OCI-LY1 (cell line): ENCODE measurements around the gene ANKRD39.

Experiments
- H2AFZ ChIP-seq: fragments of 200-600 bp; sonication (generic), shearing (Covaris generic); 2 replicates; pipeline ENCODE4 v1.6.0; 2014; ENCODE audit warnings: antibody characterized with exemption, mild to moderate bottlenecking, low read length
- H3F3A ChIP-seq: fragments of 200-600 bp; sonication (generic), shearing (Covaris generic); 2 replicates; pipeline ENCODE4 v1.6.0; 2014; ENCODE audit warnings: mild to moderate bottlenecking, antibody characterized with exemption, low read length, moderate library complexity; ENCODE audit not compliant: insufficient read depth
- H3K27ac ChIP-seq: fragments of 200-600 bp; sonication (generic); 2 replicates; pipeline ENCODE4 v1.5.1; 2014; ENCODE audit warnings: low read length, mixed run types, mild to moderate bottlenecking, low read depth; ENCODE audit not compliant: poor library complexity, severe bottlenecking
- H3K27me3 ChIP-seq: fragments of 200-600 bp; sonication (generic); 2 replicates; pipeline ENCODE4 v1.6.0; 2014; ENCODE audit warnings: antibody characterized with exemption, mild to moderate bottlenecking, low read length, moderate library complexity; ENCODE audit not compliant: insufficient read depth
- H3K36me3 ChIP-seq: fragments of 200-600 bp; sonication (generic); 2 replicates; pipeline ENCODE4 v1.6.1; 2014; ENCODE audit warnings: mild to moderate bottlenecking, antibody characterized with exemption, low read length, moderate library complexity, mixed read lengths; ENCODE audit not compliant: insufficient read depth
- H3K4me1 ChIP-seq: fragments of 200-600 bp; sonication (generic); 2 replicates; pipeline ENCODE4 v1.5.1; 2014; ENCODE audit warnings: mild to moderate bottlenecking, low read length, moderate library complexity; ENCODE audit not compliant: insufficient read depth, severe bottlenecking
- H3K4me2 ChIP-seq: fragments of 200-600 bp; sonication (generic), shearing (Covaris generic); 2 replicates; pipeline ENCODE4 v1.6.1; 2014; ENCODE audit warnings: low read length
- H3K4me3 ChIP-seq: fragments of 200-600 bp; sonication (generic); 2 replicates; pipeline ENCODE4 v1.5.1; 2014; ENCODE audit warnings: low read length, low read depth, mild to moderate bottlenecking, mixed read lengths; ENCODE audit not compliant: poor library complexity, severe bottlenecking
- H3K79me2 ChIP-seq: fragments of 200-600 bp; shearing (Covaris generic); 2 replicates; pipeline ENCODE4 v1.6.1; 2016; ENCODE audit warnings: mixed run types, low read length, mixed read lengths; ENCODE audit not compliant: insufficient read depth
- H3K9ac ChIP-seq: fragments of 200-600 bp; sonication (generic), shearing (Covaris generic); 2 replicates; pipeline ENCODE4 v1.6.1; 2014; ENCODE audit warnings: mild to moderate bottlenecking, low read length, mixed read lengths
- H3K9me2 ChIP-seq: fragments of 200-600 bp; sonication (generic), shearing (Covaris generic); 2 replicates; pipeline ENCODE4 v1.6.1; 2014; ENCODE audit warnings: low read depth, mild to moderate bottlenecking, low read length, mixed read lengths
- H3K9me3 ChIP-seq: fragments of 200-600 bp; shearing (Covaris generic); 2 replicates; pipeline ENCODE4 v1.6.1; 2014; ENCODE audit warnings: low read length, mixed read lengths
- H4K20me1 ChIP-seq: fragments of 200-600 bp; sonication (generic), shearing (Covaris generic); 2 replicates; pipeline ENCODE4 v1.6.0; 2016; ENCODE audit warnings: mild to moderate bottlenecking, low read length; ENCODE audit not compliant: insufficient read depth
- EZH2 ChIP-seq: fragments of 200-600 bp; sonication (generic), shearing (Covaris generic); IDR thresholded peaks from 2 replicates; pipeline ENCODE4 v1.8.0; 2017; ENCODE audit warnings: borderline replicate concordance, mixed run types, mild to moderate bottlenecking, antibody characterized with exemption, low read length, moderate library complexity, mixed read lengths
- TF ChIP-seq, protein P1 (sequence below): fragments of 200-600 bp; sonication (generic), shearing (Covaris generic); IDR thresholded peaks from 2 replicates; pipeline ENCODE4 v1.5.1; 2017; ENCODE audit warnings: mild to moderate bottlenecking, antibody characterized with exemption, low read length, moderate library complexity, mixed read lengths

ANKRD39 gene

DNA sequence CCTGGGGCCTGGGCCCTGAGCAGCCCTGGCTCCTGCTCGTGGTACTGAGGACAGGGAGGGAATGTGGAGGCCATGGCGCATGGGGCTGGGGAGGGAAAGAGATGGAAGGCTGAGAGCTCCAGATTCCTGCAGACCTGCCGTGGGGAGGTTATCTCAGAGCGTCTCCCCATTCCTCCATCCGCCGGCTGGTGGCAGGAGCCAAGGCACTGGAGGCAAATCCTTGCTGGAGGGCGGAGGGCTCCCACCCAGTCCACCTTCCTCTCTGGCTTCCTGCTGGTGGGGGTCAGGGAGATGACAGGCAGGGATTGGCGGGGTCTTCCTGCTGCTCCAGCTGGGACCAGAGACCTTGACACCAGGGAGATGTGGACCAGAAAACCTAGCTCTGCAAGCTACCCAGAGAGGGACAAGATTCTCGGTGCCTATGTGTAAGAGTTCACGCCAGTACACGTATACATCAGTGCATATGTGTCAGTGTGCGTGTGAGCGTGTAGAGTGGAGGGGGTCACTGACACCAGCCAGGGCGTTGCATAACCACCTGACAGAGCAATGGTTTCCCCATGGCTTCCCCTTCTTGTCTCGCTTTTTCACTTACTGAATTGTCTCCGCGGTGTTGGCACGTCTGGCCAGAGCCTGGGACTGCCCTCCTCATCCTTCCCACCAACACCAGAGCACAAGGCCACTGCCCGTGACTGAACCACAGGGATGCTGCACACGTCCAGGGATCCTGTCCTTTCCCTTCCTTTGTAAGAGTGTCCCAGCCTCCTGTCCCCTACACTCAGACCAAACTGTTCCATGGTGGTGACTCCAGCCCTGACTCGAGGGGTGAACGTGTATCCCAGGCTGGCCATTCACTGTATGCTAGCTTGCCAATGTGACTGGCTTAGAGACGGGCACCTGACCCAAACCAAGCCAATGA, 27.9 kb upstream of the ANKRD39 start:
- H3K79me2 ChIP-seq: no peaks in the 10 kb centered on the region
- no peak overlapping the region for H3K9ac ChIP-seq

DNA sequence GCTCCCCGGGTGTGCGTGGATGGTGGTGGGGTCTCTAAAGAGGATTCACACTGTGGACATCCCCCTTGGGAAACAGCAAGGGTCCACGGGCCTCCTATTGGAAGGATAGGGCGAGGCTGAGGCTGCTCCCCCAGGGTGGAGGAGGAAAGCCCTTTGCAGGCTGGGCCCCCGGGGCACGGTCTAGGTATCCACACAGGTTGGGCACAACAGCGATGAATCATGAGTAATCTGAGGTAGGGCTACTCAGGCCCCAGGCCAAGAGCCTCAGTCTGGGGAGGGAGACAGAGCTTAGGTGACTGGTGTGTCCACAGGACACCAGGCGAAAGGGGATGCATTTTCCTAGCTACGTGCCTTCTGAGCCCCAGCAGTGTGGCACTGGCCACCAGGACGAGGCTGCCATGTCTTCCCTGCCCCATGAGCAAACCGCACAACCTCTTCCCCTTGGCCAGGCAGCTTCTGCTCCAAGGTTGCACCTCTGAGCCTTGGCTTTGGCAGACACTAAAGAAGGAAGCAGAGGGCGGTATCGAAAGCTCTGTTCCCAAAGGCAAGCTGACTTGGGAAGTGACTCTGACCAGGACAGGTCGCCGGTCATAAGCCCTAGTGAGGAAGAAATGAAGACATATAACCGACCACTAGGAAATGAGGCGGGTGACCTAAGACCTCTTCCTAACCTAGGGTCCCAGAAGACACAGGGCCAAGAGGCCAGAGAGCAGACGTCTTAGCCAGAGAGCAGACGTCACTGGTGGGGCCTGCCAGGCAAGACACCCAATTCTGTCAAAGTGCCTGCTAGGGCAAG, 26.7 kb upstream of the ANKRD39 start:
- H3K27me3 ChIP-seq: no peaks in the 10 kb centered on the region
- H3K9ac ChIP-seq: no peak overlapping the region
- no peaks in the 10 kb centered on the region for H3K9me3 ChIP-seq
- no peak overlapping the region for H3K4me2 ChIP-seq
- no peaks in the 10 kb centered on the region for H3F3A ChIP-seq
- H3K9me2 ChIP-seq: no peaks in the 10 kb centered on the region
- no peak for TF ChIP-seq EZH2
- TF ChIP-seq, protein P1, sequence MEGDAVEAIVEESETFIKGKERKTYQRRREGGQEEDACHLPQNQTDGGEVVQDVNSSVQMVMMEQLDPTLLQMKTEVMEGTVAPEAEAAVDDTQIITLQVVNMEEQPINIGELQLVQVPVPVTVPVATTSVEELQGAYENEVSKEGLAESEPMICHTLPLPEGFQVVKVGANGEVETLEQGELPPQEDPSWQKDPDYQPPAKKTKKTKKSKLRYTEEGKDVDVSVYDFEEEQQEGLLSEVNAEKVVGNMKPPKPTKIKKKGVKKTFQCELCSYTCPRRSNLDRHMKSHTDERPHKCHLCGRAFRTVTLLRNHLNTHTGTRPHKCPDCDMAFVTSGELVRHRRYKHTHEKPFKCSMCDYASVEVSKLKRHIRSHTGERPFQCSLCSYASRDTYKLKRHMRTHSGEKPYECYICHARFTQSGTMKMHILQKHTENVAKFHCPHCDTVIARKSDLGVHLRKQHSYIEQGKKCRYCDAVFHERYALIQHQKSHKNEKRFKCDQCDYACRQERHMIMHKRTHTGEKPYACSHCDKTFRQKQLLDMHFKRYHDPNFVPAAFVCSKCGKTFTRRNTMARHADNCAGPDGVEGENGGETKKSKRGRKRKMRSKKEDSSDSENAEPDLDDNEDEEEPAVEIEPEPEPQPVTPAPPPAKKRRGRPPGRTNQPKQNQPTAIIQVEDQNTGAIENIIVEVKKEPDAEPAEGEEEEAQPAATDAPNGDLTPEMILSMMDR: no peak
- H3K4me3 ChIP-seq: no peak overlapping the region
- H3K79me2 ChIP-seq: no peaks in the 10 kb centered on the region
- no peaks in the 10 kb centered on the region for H4K20me1 ChIP-seq
- no peaks in the 10 kb centered on the region for H3K4me1 ChIP-seq
- no peaks in the 10 kb centered on the region for H3K36me3 ChIP-seq
- H2AFZ ChIP-seq: no peak overlapping the region
- no peak overlapping the region for H3K27ac ChIP-seq

More for the DNA sequence above, 27.9 kb upstream of the ANKRD39 start:
- Histone ChIP-seq H3K27me3 (no peaks in the 10 kb centered on the region), H2AFZ (no peak overlapping the region), H3F3A (no peaks in the 10 kb centered on the region), H3K9me2 (no peaks in the 10 kb centered on the region), H3K4me1 (no peaks in the 10 kb centered on the region), H3K4me3 (no peak overlapping the region), H3K9me3 (no peaks in the 10 kb centered on the region), H4K20me1 (no peaks in the 10 kb centered on the region), H3K27ac (no peak overlapping the region), H3K4me2 (no peak overlapping the region), H3K36me3 (no peaks in the 10 kb centered on the region)
- TF ChIP-seq EZH2: no peak
- TF ChIP-seq, protein P1: no peak

GRCh38 chr2:96883306-96883705, 25.5 kb upstream of the ANKRD39 start:
- H3K4me3 ChIP-seq: no peak overlapping the region
- no peaks in the 10 kb centered on the region for H3F3A ChIP-seq
- H4K20me1 ChIP-seq: no peaks in the 10 kb centered on the region
- H3K27ac ChIP-seq: no peak overlapping the region
- no peak overlapping the region for H3K4me2 ChIP-seq
- H3K9me3 ChIP-seq: no peaks in the 10 kb centered on the region
- H3K9me2 ChIP-seq: no peaks in the 10 kb centered on the region
- no peak for TF ChIP-seq EZH2
- TF ChIP-seq, protein P1: no peak
- peaks cover 6% of the 10 kb centered on the region for H3K27me3 ChIP-seq
- H3K4me1 ChIP-seq: no peaks in the 10 kb centered on the region
- H3K36me3 ChIP-seq: no peaks in the 10 kb centered on the region
- no peak overlapping the region for H2AFZ ChIP-seq
- H3K79me2 ChIP-seq: no peaks in the 10 kb centered on the region
- no peak overlapping the region for H3K9ac ChIP-seq
